ENCODE data around the gene CYB5A. TPM values are rescaled to one million over a fixed set of nuclear protein-coding genes. Genes with fewer than 3 reads are reported as not detected.

CYB5A gene
- total RNA-seq, 1 donor from 2014 or later = 101 TPM

- ATAC-seq (ENCODE audit: poor library complexity) = peak; percentile 55
- intact Hi-C loops (cut with DNase I) = no loop called here
- DNase-seq = no peak
Observed at GRCh38 chr18:74281980-74282754, 9.6 kb downstream of the CYB5A start.

DNA sequence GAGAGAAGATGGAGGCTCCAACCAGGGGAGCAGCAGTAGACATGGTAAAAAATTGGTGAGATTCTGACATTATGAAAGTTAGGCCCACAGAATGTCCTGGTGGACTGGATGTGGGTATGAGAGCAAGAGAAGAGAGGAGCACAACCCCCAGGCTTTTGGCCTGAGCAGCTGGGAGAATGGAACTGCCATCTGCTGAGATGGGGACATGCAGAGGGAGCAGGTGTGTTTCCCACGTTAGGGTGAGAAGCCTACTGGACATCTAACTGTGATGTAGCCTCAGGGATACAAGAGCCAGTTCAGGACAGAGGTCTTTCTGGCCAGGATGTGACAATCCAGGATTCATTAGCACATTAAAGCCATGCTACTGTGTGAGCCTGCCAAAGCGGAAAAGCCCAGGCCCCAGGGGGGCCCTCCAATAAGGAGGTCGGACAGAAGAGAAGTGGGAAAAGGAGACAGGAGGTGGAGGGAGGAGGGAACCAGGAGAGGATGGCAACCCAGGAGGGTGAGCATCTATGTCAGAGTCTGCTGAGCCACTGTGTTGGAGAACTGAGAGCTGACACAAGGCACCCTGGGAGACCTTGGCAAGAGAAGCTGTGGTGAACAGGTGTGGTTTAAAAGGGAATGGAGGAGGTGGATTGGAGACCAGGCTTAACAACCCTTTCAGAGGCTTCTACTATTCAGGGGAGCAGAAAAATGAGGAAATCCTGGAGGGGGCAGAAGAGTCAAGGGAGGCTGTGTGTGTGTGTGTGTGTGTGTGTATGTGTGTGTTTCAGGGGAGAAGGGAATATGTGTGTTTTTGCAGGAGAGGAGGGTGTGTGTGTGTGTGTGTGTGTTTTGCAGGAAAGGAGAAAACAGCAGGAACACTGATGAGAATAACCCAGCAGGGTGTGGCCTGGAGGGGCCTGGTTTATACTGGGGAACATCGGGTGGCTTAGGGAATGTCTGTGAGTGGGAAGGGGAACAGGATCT, 10.5 kb downstream of the CYB5A start:
- no peak for DNase-seq
- intact Hi-C loops (cut with DNase I) = no loop called here
- ATAC-seq (ENCODE audit: poor library complexity) = no peak

GRCh38 chr18:74278983-74279382, 12.8 kb downstream of the CYB5A start:
- ATAC-seq (ENCODE audit: poor library complexity) (no peak), DNase-seq (no peak)
- intact Hi-C loops (cut with DNase I) = no loop called here

DNA sequence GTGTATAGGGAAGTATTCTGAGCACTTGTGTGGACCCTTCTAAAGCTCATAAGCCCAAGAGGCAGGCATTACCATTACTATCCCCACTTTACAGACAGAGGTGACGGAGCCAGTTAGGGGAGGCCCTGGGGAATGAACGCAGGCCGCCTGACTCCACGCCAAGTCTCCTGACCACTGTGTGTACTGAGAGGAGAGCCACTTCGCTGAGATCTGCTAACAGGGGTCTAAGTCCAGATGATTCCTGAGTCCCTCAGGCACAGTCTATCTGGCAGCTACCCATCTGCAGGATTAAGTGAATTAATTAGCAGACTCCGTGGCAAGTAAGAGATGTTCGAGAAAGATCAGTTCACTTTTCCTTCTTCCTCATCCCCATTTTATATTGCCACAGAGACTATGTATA, 13.7 kb downstream of the CYB5A start:
- intact Hi-C loops (cut with DNase I) = no loop called here
- ATAC-seq (ENCODE audit: poor library complexity) (peak; percentile 47), DNase-seq (peak; percentile 68)

DNA sequence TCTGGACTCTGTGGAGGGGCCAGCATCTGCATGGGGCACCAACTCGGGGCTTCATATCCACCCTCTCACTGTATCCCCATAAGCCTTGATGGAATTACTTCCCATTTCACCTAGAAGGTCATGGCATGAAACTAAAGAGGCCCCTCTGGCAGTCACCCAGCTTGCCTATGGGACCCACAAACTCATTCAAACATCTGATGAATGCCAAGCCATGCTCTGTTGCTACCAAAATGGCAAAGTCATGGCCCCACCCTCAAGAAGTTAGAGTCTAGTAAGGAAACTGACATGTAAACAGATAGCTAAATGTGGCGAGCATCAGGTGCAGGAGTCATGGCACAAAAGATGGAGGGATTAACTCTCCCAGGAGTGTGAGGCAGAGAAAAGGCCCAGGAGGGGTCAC, 14.5 kb downstream of the CYB5A start:
- ATAC-seq (ENCODE audit: poor library complexity) (no peak), DNase-seq (no peak)
- intact Hi-C loops (cut with DNase I) = no loop called here

GRCh38 chr18:74276609-74277008, 15.2 kb downstream of the CYB5A start:
- ATAC-seq (ENCODE audit: poor library complexity) (peak; percentile 48), DNase-seq (no peak)
- intact Hi-C loops (cut with DNase I) = no loop called here

DNA sequence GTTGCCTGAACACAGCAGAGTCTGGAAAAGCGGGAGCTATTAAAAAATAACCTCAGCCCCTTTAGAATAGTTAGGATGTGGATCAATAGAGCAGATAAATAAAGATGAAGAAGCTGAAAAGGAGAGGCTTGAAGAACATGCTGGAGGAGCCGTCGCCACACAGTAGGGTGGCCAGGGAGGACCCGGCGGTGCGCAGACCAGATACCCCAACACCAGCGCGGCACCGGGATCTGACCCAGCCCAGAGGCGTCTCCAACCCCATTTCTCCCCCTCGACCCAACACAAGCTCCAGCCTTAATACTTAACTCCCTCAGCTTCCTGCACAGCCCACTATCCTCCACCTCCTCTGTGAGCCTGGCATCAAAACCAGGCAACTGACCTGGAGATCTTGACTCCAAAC, 16.0 kb downstream of the CYB5A start:
- DNase-seq (no peak), ATAC-seq (ENCODE audit: poor library complexity) (no peak)
- intact Hi-C loops (cut with DNase I) = no loop called here

DNA sequence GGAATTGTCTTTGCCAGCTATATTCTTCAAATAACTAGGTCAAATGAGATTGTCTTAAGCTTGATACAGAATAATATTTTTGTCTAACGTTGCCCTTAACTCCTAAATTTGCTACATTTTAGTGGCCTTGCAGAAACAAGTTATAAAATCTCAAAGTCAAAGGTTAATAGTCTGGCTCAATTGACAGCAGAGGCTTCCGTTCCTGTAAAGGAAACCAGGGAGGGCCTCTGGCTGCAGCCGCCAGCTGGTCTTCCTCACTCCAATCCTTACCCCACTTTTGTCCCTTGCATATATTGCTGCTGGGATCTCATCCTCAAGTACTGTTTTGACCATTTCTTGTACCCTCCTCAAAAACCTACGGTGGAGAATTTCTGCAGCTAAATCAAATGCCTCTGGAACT, 17.1 kb downstream of the CYB5A start:
- DNase-seq = no peak
- intact Hi-C loops (cut with DNase I) = no loop called here
- no peak for ATAC-seq (ENCODE audit: poor library complexity)

DNA sequence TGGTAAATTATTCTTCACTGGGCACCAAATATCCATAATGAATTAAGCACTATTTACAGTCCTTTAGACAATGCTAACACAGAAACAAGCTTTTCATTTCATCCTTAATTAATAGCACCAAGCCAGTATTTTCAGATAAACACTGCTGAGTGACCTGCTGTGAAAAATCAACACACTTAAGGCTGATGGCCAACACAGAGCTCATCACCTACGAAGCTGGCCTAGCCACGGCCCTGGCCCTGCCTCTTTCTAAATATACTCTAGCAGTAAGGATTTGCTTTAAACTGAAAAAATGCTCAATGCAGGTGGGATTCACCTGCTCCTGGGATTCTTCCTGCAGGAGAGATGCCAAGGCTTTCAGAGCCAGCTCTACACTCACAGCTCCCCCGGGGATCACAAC, 18.4 kb downstream of the CYB5A start:
- ATAC-seq (ENCODE audit: poor library complexity) = no peak
- intact Hi-C loops (cut with DNase I) = no loop called here
- DNase-seq = no peak

DNA sequence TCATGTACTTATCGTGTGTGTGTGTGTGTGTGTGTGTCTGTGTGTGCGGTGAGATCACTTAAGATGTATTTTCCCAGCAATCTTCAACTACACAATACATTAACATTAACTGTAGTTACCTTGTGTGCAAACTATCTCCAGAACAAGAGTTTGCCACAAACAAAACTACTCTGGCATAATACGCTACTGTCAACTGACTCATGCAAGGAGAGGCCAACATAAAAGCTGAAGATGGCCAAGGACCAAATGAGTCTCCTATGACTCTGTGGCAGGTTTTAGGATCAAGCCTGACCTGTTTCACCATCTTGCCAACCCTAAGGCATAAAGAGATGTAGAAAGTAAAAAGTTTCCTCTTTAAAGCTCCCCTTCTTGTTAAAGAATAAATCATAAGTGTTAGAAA, 20.1 kb downstream of the CYB5A start:
- intact Hi-C loops (cut with DNase I) = no loop called here
- DNase-seq (no peak), ATAC-seq (ENCODE audit: poor library complexity) (no peak)

GRCh38 chr18:74268933-74269620, 22.7 kb downstream of the CYB5A start:
- DNase-seq (no peak), ATAC-seq (ENCODE audit: poor library complexity) (peak; percentile 83)
- intact Hi-C loops (cut with DNase I) = no loop called here

- DNase-seq (no peak), ATAC-seq (ENCODE audit: poor library complexity) (no peak)
- intact Hi-C loops (cut with DNase I) = no loop called here
Observed at GRCh38 chr18:74268175-74268574, 23.6 kb downstream of the CYB5A start.

DNA sequence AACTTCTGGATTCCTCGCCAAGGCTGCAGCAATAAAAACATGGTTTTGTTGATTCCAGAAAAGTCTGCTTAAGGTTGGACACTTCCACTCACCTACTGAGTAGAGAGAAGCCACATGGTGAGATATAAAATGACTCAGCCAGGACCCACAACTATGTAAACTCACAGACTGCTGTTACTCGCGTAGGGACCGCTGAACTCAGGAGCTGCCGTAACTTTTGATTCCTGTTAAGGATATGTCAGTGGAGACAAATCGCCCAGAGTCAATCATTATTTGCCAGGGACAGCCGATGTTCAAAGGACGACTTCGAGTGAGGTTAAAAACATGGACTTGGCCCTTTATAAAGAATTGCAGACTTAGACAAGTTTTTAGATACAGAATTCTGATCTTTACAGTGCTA, 25.6 kb downstream of the CYB5A start:
- ATAC-seq (ENCODE audit: poor library complexity) = no peak
- DNase-seq = no peak
- intact Hi-C loops (cut with DNase I) = no loop called here

DNA sequence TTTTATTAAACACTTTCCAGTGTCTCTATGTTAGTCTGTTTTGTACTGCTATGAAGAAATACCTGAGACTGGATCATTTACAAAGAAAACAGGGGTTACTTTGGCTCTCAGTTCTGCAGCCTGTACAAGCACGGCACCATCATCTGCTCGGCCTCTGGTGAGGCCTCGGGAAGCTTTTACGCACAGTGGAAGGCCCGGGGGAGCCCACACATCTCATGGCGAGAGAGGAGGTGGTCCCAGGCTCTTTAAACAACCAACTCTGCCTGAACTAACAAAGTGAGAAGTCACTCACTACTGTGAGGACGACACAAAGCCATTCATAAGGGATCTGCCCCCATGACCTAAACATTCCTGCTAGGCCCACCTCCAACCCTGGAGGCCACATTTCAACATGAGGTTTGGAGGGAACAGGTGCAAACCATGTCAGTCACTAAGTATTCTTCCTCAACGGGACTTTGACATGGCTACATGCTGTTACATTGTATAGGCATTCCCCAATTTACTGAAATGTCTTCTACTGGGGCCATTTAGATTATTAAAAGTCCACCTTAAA, 26.1 kb downstream of the CYB5A start:
- ATAC-seq (ENCODE audit: poor library complexity) = no peak
- intact Hi-C loops (cut with DNase I) = no loop called here
- DNase-seq = no peak

DNA sequence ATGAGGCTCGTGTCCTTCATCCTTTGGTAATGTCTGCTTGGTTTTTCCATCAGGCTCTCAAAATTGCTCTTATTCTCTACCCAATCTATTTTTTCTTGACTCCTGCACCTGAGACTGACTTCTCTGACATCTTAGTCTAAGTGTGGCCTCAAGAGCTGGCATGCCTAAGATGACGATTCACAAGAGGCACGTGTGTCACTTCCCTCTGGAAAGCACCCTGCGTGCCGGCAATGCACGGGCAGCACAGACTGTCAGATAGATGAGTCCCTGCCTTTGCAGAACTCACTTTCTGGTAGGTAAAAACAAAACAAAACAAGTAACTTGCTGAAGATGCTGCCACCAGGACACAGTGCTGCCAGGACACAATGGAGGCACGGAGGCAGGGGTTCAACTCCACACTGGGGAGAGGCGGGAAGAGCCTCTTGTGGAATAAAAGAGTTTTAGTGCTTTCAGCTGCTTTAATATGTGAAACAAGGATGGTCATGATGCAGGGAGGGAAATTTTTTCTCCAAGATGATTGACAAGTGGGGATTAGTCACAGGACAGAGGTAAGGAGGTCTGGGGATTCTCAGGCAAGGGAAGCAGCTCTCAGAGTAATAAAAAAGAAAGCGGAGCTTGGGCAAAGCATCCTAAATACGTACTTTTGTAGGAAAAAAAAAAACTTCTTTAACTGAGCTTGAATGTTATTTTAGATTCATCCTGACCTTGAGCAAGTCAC, 27.3 kb downstream of the CYB5A start:
- intact Hi-C loops (cut with DNase I) = no loop called here
- DNase-seq = no peak
- no peak for ATAC-seq (ENCODE audit: poor library complexity)

GRCh38 chr18:74261053-74261713, 30.6 kb downstream of the CYB5A start:
- DNase-seq (no peak), ATAC-seq (ENCODE audit: poor library complexity) (no peak)
- intact Hi-C loops (cut with DNase I) = no loop called here

- ATAC-seq (ENCODE audit: poor library complexity) (no peak), DNase-seq (no peak)
- intact Hi-C loops (cut with DNase I) = no loop called here
Observed at GRCh38 chr18:74259347-74259746, 32.4 kb downstream of the CYB5A start.

DNA sequence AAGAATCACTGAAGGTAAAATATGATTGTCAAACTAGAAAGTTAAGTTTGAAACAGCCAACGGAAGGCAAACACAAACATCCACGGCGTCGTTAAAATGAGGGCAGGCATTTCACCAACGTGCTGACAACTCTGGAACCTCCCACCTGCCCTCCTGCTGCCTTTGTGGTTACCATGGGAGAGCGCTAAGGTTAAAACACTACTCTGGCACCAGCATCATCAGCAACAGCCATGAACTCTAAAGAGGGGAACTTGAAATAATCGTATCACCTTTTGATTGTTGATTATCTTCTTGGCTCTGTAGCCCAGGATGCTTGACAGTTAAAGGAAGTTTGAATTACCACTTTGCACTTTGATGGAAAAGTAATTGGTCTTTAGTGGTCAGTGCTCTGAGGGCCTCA, 34.7 kb downstream of the CYB5A start:
- intact Hi-C loops (cut with DNase I) = no loop called here
- no peak for DNase-seq
- peak; percentile 80 for ATAC-seq (ENCODE audit: poor library complexity)

All from Right ventricle myocardium superior (tissue), 1 donor.